HUES6 (cell line): ENCODE measurements around the gene REL.

ENCODE experiments used
- H3K27ac ChIP-seq: 2 replicates; pipeline ENCODE4 v1.7.0; 2013; ENCODE audit warnings: low read depth, mild to moderate bottlenecking, low read length, inconsistent platforms
- H3K27me3 ChIP-seq: 2 replicates; pipeline ENCODE4 v1.6.1; 2013; ENCODE audit warnings: low read length; ENCODE audit not compliant: control insufficient read depth, insufficient read depth
- H3K36me3 ChIP-seq: 2 replicates; pipeline ENCODE4 v1.6.1; 2013; ENCODE audit warnings: low read length; ENCODE audit not compliant: control insufficient read depth, insufficient read depth
- H3K4me1 ChIP-seq: 2 replicates; pipeline ENCODE4 v1.6.1; 2013; ENCODE audit warnings: low read length; ENCODE audit not compliant: control insufficient read depth, insufficient read depth
- H3K4me3 ChIP-seq: 2 replicates; pipeline ENCODE4 v1.5.1; 2013; ENCODE audit warnings: low read depth, low read length
- H3K9ac ChIP-seq: one replicate; pipeline ENCODE4 v1.6.1; 2013; ENCODE audit warnings: mild to moderate bottlenecking, low read length
- H3K9me3 ChIP-seq: 2 replicates; pipeline ENCODE4 v1.6.1; 2013; ENCODE audit warnings: low read depth, low read length; ENCODE audit not compliant: control insufficient read depth, insufficient read depth

The REL gene

GRCh38 chr2:60964651-60965498, 83.5 kb downstream of the REL start:
- H3K27me3 ChIP-seq, result no peaks in the 10 kb centered on the region
- no peak overlapping the region for H3K4me3 ChIP-seq
- no peak overlapping the region for H3K9ac ChIP-seq
- peaks cover 6% of the 10 kb centered on the region; the same call in 1 of the 2 replicates for H3K4me1 ChIP-seq
- H3K27ac ChIP-seq, result no peak overlapping the region
- no peaks in the 10 kb centered on the region for H3K9me3 ChIP-seq
- no peaks in the 10 kb centered on the region for H3K36me3 ChIP-seq

- Histone ChIP-seq H3K36me3 (no peaks in the 10 kb centered on the region), H3K9me3 (no peaks in the 10 kb centered on the region), H3K27me3 (no peaks in the 10 kb centered on the region), H3K4me1 (peaks cover 6% of the 10 kb centered on the region; the same call in 1 of the 2 replicates), H3K4me3 (no peak overlapping the region), H3K9ac (no peak overlapping the region), H3K27ac (no peak overlapping the region)
Measured at GRCh38 chr2:60965499-60965785, 84.1 kb downstream of the REL start.

- Histone ChIP-seq H3K4me3 (no peak overlapping the region), H3K9ac (no peak overlapping the region)
Measured at GRCh38 chr2:60966507-60967405, 85.4 kb downstream of the REL start.

GRCh38 chr2:60972889-60973656, 91.7 kb downstream of the REL start:
- H3K36me3 ChIP-seq, result no peaks in the 10 kb centered on the region
- H3K4me3 ChIP-seq, result no peak overlapping the region
- no peaks in the 10 kb centered on the region for H3K9me3 ChIP-seq
- no peaks in the 10 kb centered on the region for H3K4me1 ChIP-seq
- no peak overlapping the region for H3K9ac ChIP-seq
- no peaks in the 10 kb centered on the region for H3K27me3 ChIP-seq
- no peak overlapping the region for H3K27ac ChIP-seq

More at GRCh38 chr2:60966507-60967405, 85.4 kb downstream of the REL start:
- Histone ChIP-seq H3K4me1 (peaks cover 6% of the 10 kb centered on the region; the same call in 1 of the 2 replicates), H3K27me3 (no peaks in the 10 kb centered on the region), H3K36me3 (no peaks in the 10 kb centered on the region), H3K27ac (no peak overlapping the region), H3K9me3 (no peaks in the 10 kb centered on the region)

GRCh38 chr2:60973705-60974104, 92.3 kb downstream of the REL start:
- no peak overlapping the region for H3K4me3 ChIP-seq
- H3K9ac ChIP-seq, result no peak overlapping the region

GRCh38 chr2:60974652-60975051, 93.3 kb downstream of the REL start:
- Histone ChIP-seq H3K27ac (no peak overlapping the region), H3K27me3 (no peaks in the 10 kb centered on the region), H3K36me3 (no peaks in the 10 kb centered on the region), H3K9me3 (no peaks in the 10 kb centered on the region), H3K4me3 (no peak overlapping the region), H3K4me1 (no peaks in the 10 kb centered on the region), H3K9ac (no peak overlapping the region)

More at GRCh38 chr2:60973705-60974104, 92.3 kb downstream of the REL start:
- Histone ChIP-seq H3K27me3 (no peaks in the 10 kb centered on the region), H3K4me1 (no peaks in the 10 kb centered on the region), H3K36me3 (no peaks in the 10 kb centered on the region), H3K27ac (no peak overlapping the region), H3K9me3 (no peaks in the 10 kb centered on the region)
